ENCODE results near the gene MED20.

DNA sequence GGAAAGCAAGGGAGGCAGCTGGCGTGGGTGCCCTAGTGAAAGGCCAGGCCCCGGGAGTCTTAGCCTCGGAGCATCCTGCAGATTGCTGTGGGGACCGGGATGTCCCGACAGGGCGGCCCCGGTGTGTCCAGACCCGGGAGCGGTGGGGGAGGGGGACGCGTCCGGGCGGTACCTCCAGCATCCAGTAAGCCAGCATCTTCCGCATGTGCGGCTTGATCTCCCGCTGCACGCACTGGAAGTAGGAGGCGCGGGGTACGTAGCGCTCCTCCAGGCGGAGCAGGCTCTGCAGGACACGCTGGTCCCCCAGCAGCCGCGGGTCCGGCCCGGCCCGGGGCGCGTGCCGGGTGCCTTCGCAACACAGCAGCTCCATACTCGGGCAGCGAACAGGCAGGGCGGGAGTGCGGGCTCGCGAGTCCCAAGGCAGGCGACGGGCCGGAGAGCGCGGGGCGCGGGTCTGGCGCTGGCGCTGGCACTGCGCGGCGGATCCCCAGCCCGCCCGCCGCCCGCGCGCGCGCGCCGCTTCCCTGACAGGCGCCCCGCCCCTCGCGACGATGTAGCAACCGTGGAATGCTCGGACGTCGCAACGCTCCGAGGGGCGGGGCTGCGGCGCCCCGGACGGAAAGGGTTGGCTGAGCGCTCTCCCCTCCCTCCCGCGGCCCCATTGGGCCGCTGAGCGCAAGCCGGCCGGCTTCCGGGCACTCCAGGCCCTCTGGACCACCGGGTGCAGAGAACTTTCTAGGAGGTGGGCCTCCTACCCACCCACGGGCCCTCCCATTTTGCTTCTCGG is 20.5 kb upstream of the MED20 start, which contains the start of gene CCND3:
- TF ChIP-seq EZH2 (IDR thresholded peaks at IDR 0.05; ENCODE audit: borderline replicate concordance, low read length) = no peak
- TF ChIP-seq, protein P1, sequence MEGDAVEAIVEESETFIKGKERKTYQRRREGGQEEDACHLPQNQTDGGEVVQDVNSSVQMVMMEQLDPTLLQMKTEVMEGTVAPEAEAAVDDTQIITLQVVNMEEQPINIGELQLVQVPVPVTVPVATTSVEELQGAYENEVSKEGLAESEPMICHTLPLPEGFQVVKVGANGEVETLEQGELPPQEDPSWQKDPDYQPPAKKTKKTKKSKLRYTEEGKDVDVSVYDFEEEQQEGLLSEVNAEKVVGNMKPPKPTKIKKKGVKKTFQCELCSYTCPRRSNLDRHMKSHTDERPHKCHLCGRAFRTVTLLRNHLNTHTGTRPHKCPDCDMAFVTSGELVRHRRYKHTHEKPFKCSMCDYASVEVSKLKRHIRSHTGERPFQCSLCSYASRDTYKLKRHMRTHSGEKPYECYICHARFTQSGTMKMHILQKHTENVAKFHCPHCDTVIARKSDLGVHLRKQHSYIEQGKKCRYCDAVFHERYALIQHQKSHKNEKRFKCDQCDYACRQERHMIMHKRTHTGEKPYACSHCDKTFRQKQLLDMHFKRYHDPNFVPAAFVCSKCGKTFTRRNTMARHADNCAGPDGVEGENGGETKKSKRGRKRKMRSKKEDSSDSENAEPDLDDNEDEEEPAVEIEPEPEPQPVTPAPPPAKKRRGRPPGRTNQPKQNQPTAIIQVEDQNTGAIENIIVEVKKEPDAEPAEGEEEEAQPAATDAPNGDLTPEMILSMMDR (IDR thresholded peaks at IDR 0.05; ENCODE audit: low read length) = no peak
